Measurements from ENCODE around the gene GAPDHS.
A peak's percentile ranks its signal among the peaks of the same experiment; 100 is the strongest.

The GAPDHS gene

GRCh38 chr19:35501684-35502083 is 31.6 kb upstream of the GAPDHS start:
- H3K4me1 Mint-ChIP-seq (ENCODE audit: low read depth) = peaks cover 4% of the 10 kb centered on the region
- no peak for DNase-seq (ENCODE audit: low spot score)
- peaks cover 16% of the 10 kb centered on the region for H3K27me3 Mint-ChIP-seq (ENCODE audit: low read depth)
- no peaks in the 10 kb centered on the region for H3K9me3 Mint-ChIP-seq
- H3K27ac Mint-ChIP-seq = no peak overlapping the region
- H3K4me3 Mint-ChIP-seq = no peak overlapping the region
- no peaks in the 10 kb centered on the region for H3K36me3 Mint-ChIP-seq (ENCODE audit: low read depth)

GRCh38 chr19:35502751-35503150 is 30.5 kb upstream of the GAPDHS start:
- no peaks in the 10 kb centered on the region for H3K9me3 Mint-ChIP-seq
- no peaks in the 10 kb centered on the region for H3K36me3 Mint-ChIP-seq (ENCODE audit: low read depth)

GRCh38 chr19:35506011-35506410 is 27.2 kb upstream of the GAPDHS start:
- no peak for DNase-seq (ENCODE audit: low spot score)
- Mint-ChIP-seq H3K4me3 (no peak overlapping the region), H3K4me1 (ENCODE audit: low read depth) (peaks cover 12% of the 10 kb centered on the region), H3K9me3 (no peaks in the 10 kb centered on the region), H3K36me3 (ENCODE audit: low read depth) (no peaks in the 10 kb centered on the region), H3K27ac (no peak overlapping the region), H3K27me3 (ENCODE audit: low read depth) (peaks cover 52% of the 10 kb centered on the region)

More at GRCh38 chr19:35502751-35503150, 30.5 kb upstream of the GAPDHS start:
- peaks cover 23% of the 10 kb centered on the region for H3K27me3 Mint-ChIP-seq (ENCODE audit: low read depth)
- peaks cover 4% of the 10 kb centered on the region for H3K4me1 Mint-ChIP-seq (ENCODE audit: low read depth)
- H3K27ac Mint-ChIP-seq = no peak overlapping the region
- DNase-seq (ENCODE audit: low spot score) = no peak
- no peak overlapping the region for H3K4me3 Mint-ChIP-seq

GRCh38 chr19:35507561-35507960 is 25.7 kb upstream of the GAPDHS start:
- H3K4me3 Mint-ChIP-seq = no peak overlapping the region
- peaks cover 8% of the 10 kb centered on the region for H3K4me1 Mint-ChIP-seq (ENCODE audit: low read depth)
- no peak overlapping the region for H3K27ac Mint-ChIP-seq
- no peak for DNase-seq (ENCODE audit: low spot score)
- H3K36me3 Mint-ChIP-seq (ENCODE audit: low read depth) = no peaks in the 10 kb centered on the region
- no peaks in the 10 kb centered on the region for H3K9me3 Mint-ChIP-seq
- peaks cover 58% of the 10 kb centered on the region for H3K27me3 Mint-ChIP-seq (ENCODE audit: low read depth)

- H3K27me3 Mint-ChIP-seq (ENCODE audit: low read depth) = peaks cover 63% of the 10 kb centered on the region
Measured at GRCh38 chr19:35508129-35508528, 25.1 kb upstream of the GAPDHS start.

GRCh38 chr19:35509018-35509652 is 24.1 kb upstream of the GAPDHS start:
- DNase-seq (ENCODE audit: low spot score) = no peak
- Mint-ChIP-seq H3K27me3 (ENCODE audit: low read depth) (peaks cover 61% of the 10 kb centered on the region), H3K36me3 (ENCODE audit: low read depth) (no peaks in the 10 kb centered on the region), H3K27ac (no peak overlapping the region), H3K4me1 (ENCODE audit: low read depth) (peaks cover 8% of the 10 kb centered on the region), H3K4me3 (peak overlapping the region; percentile 15), H3K9me3 (no peaks in the 10 kb centered on the region)

More at GRCh38 chr19:35508129-35508528, 25.1 kb upstream of the GAPDHS start:
- Mint-ChIP-seq H3K9me3 (no peaks in the 10 kb centered on the region), H3K27ac (no peak overlapping the region), H3K36me3 (ENCODE audit: low read depth) (no peaks in the 10 kb centered on the region), H3K4me3 (no peak overlapping the region), H3K4me1 (ENCODE audit: low read depth) (peaks cover 8% of the 10 kb centered on the region)
- DNase-seq (ENCODE audit: low spot score) = no peak

GRCh38 chr19:35509861-35510625 is 23.2 kb upstream of the GAPDHS start:
- Mint-ChIP-seq H3K27ac (no peak overlapping the region), H3K4me3 (peak overlapping the region; percentile 54), H3K9me3 (no peaks in the 10 kb centered on the region), H3K36me3 (ENCODE audit: low read depth) (no peaks in the 10 kb centered on the region), H3K4me1 (ENCODE audit: low read depth) (peaks cover 8% of the 10 kb centered on the region), H3K27me3 (ENCODE audit: low read depth) (peaks cover 61% of the 10 kb centered on the region)
- DNase-seq (ENCODE audit: low spot score) = peak; percentile 59

- no peak for DNase-seq (ENCODE audit: low spot score)
- no peaks in the 10 kb centered on the region for H3K36me3 Mint-ChIP-seq (ENCODE audit: low read depth)
- peaks cover 57% of the 10 kb centered on the region for H3K27me3 Mint-ChIP-seq (ENCODE audit: low read depth)
- H3K9me3 Mint-ChIP-seq = no peaks in the 10 kb centered on the region
- H3K4me3 Mint-ChIP-seq = no peak overlapping the region
- H3K27ac Mint-ChIP-seq = no peak overlapping the region
- H3K4me1 Mint-ChIP-seq (ENCODE audit: low read depth) = peaks cover 8% of the 10 kb centered on the region
Measured at GRCh38 chr19:35510626-35510964, 22.7 kb upstream of the GAPDHS start.

- H3K9me3 Mint-ChIP-seq = no peaks in the 10 kb centered on the region
Measured at GRCh38 chr19:35511337-35511736, 21.9 kb upstream of the GAPDHS start.

GRCh38 chr19:35512831-35513627 is 20.2 kb upstream of the GAPDHS start:
- Mint-ChIP-seq H3K4me3 (no peak overlapping the region), H3K36me3 (ENCODE audit: low read depth) (no peaks in the 10 kb centered on the region), H3K27me3 (ENCODE audit: low read depth) (peaks cover 40% of the 10 kb centered on the region)

More at GRCh38 chr19:35511337-35511736, 21.9 kb upstream of the GAPDHS start:
- Mint-ChIP-seq H3K27ac (no peak overlapping the region), H3K36me3 (ENCODE audit: low read depth) (no peaks in the 10 kb centered on the region), H3K27me3 (ENCODE audit: low read depth) (peaks cover 52% of the 10 kb centered on the region), H3K4me1 (ENCODE audit: low read depth) (peaks cover 8% of the 10 kb centered on the region), H3K4me3 (no peak overlapping the region)
- no peak for DNase-seq (ENCODE audit: low spot score)

GRCh38 chr19:35513628-35514281 is 19.5 kb upstream of the GAPDHS start, which contains the start of gene DMKN:
DMKN (minus strand) TSS chr19:35513649; CDS start chr19:35513475, 174 bp downstream.
- H3K9me3 Mint-ChIP-seq = no peaks in the 10 kb centered on the region
- DNase-seq (ENCODE audit: low spot score) = no peak
- H3K4me3 Mint-ChIP-seq = no peak within 1 kb of the TSS
- H3K27ac Mint-ChIP-seq = no peak within 1 kb of the TSS
- H3K27me3 Mint-ChIP-seq (ENCODE audit: low read depth) = peaks cover 33% of the 10 kb centered on the region
- peaks cover 8% of the 10 kb centered on the region for H3K4me1 Mint-ChIP-seq (ENCODE audit: low read depth)
- H3K36me3 Mint-ChIP-seq (ENCODE audit: low read depth) = no peaks in the 10 kb centered on the region

More at GRCh38 chr19:35512831-35513627, 20.2 kb upstream of the GAPDHS start:
- DNase-seq (ENCODE audit: low spot score) = no peak
- no peak overlapping the region for H3K27ac Mint-ChIP-seq
- peaks cover 8% of the 10 kb centered on the region for H3K4me1 Mint-ChIP-seq (ENCODE audit: low read depth)
- no peaks in the 10 kb centered on the region for H3K9me3 Mint-ChIP-seq

GRCh38 chr19:35514282-35514809 is 18.9 kb upstream of the GAPDHS start:
- no peaks in the 10 kb centered on the region for H3K36me3 Mint-ChIP-seq (ENCODE audit: low read depth)
- H3K9me3 Mint-ChIP-seq = no peaks in the 10 kb centered on the region
- no peak for DNase-seq (ENCODE audit: low spot score)
- no peak overlapping the region for H3K27ac Mint-ChIP-seq
- no peak overlapping the region for H3K4me3 Mint-ChIP-seq
- peaks cover 6% of the 10 kb centered on the region for H3K4me1 Mint-ChIP-seq (ENCODE audit: low read depth)
- H3K27me3 Mint-ChIP-seq (ENCODE audit: low read depth) = peaks cover 29% of the 10 kb centered on the region

- no peak overlapping the region for H3K27ac Mint-ChIP-seq
- H3K4me3 Mint-ChIP-seq = no peak overlapping the region
- no peaks in the 10 kb centered on the region for H3K36me3 Mint-ChIP-seq (ENCODE audit: low read depth)
- DNase-seq (ENCODE audit: low spot score) = no peak
- peaks cover 13% of the 10 kb centered on the region for H3K27me3 Mint-ChIP-seq (ENCODE audit: low read depth)
- no peaks in the 10 kb centered on the region for H3K4me1 Mint-ChIP-seq (ENCODE audit: low read depth)
- H3K9me3 Mint-ChIP-seq = no peaks in the 10 kb centered on the region
Measured at GRCh38 chr19:35516310-35516709, 16.9 kb upstream of the GAPDHS start.

Measured in T-helper 2 cell treated with Interferon-gamma antibody and Interleukin-4, amounts not matched to agents 5 μg/mL and 100 μg/mL, for 36 hours (primary cell).